ENCODE results near the gene PCTP.

Gene PCTP

DNA sequence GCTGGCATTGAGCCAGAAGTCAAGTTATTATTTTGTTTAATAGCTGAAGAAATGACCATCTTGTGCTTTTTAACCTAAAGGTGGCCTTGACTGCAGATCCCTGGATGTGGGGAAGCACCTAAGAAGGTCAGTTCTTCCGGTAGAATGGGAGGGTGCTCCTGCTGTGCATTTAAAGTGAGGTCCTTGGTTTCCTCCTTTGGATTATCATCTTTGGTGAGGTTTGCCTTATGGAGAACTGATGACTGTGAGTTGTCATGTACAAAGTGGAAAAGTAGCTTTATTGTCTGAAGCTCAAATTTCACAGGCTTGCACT lies 66.5 kb downstream of the PCTP start:
- TF ChIP-seq EZH2 (IDR thresholded peaks at IDR 0.05; ENCODE audit: borderline replicate concordance, low read length), result no peak
- TF ChIP-seq, protein P1, sequence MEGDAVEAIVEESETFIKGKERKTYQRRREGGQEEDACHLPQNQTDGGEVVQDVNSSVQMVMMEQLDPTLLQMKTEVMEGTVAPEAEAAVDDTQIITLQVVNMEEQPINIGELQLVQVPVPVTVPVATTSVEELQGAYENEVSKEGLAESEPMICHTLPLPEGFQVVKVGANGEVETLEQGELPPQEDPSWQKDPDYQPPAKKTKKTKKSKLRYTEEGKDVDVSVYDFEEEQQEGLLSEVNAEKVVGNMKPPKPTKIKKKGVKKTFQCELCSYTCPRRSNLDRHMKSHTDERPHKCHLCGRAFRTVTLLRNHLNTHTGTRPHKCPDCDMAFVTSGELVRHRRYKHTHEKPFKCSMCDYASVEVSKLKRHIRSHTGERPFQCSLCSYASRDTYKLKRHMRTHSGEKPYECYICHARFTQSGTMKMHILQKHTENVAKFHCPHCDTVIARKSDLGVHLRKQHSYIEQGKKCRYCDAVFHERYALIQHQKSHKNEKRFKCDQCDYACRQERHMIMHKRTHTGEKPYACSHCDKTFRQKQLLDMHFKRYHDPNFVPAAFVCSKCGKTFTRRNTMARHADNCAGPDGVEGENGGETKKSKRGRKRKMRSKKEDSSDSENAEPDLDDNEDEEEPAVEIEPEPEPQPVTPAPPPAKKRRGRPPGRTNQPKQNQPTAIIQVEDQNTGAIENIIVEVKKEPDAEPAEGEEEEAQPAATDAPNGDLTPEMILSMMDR (IDR thresholded peaks at IDR 0.05; ENCODE audit: low read length), result no peak

DNA sequence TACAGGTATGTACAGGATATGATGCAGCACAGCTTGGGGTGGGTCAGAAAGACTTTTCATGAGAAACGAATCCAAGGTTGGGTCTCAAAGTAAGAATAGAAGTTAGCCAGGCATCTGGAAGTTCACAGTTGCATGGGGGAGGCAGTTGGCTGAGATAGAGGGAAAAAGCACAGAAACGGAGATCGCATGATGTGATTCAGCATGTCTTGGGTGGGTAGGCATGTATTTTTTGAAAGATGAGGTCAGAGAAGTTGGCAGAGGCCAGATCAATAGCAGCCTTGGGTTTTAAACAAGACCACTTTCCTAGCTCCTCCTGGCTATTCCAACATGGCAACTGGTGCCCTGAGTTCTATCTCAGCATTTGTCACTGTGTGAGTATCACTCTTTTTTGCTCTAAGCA lies 67.2 kb downstream of the PCTP start:
- no peaks in the 10 kb centered on the region for H3F3A ChIP-seq (ENCODE audit: insufficient read depth, low read length)
- no peaks in the 10 kb centered on the region for H3K4me1 ChIP-seq (ENCODE audit: insufficient read depth, low read length, severe bottlenecking)
- no peaks in the 10 kb centered on the region for H3K9me3 ChIP-seq (ENCODE audit: low read length)
- no peaks in the 10 kb centered on the region for H3K79me2 ChIP-seq (ENCODE audit: insufficient read depth, low read length)
- H3K9me2 ChIP-seq (ENCODE audit: low read depth, low read length), result no peaks in the 10 kb centered on the region
- H2AFZ ChIP-seq (ENCODE audit: low read length), result no peak overlapping the region
- no peaks in the 10 kb centered on the region for H3K27me3 ChIP-seq (ENCODE audit: insufficient read depth, low read length)
- no peak overlapping the region for H3K9ac ChIP-seq (ENCODE audit: low read length)
- H3K4me2 ChIP-seq (ENCODE audit: low read length), result no peak overlapping the region
- no peaks in the 10 kb centered on the region for H3K36me3 ChIP-seq (ENCODE audit: insufficient read depth, low read length)
- TF ChIP-seq, protein P1 (IDR thresholded peaks at IDR 0.05; ENCODE audit: low read length), result no peak
- TF ChIP-seq EZH2 (IDR thresholded peaks at IDR 0.05; ENCODE audit: borderline replicate concordance, low read length), result no peak
- H3K4me3 ChIP-seq (ENCODE audit: low read depth, low read length, poor library complexity, severe bottlenecking), result no peak overlapping the region
- no peak overlapping the region for H3K27ac ChIP-seq (ENCODE audit: low read depth, low read length, poor library complexity, severe bottlenecking)
- no peaks in the 10 kb centered on the region for H4K20me1 ChIP-seq (ENCODE audit: insufficient read depth, low read length)

More for the DNA sequence above, 66.5 kb downstream of the PCTP start:
- Histone ChIP-seq H3K79me2 (ENCODE audit: insufficient read depth, low read length) (no peaks in the 10 kb centered on the region), H3K4me3 (ENCODE audit: low read depth, low read length, poor library complexity, severe bottlenecking) (no peak overlapping the region), H3K4me1 (ENCODE audit: insufficient read depth, low read length, severe bottlenecking) (no peaks in the 10 kb centered on the region), H3K36me3 (ENCODE audit: insufficient read depth, low read length) (no peaks in the 10 kb centered on the region), H3K4me2 (ENCODE audit: low read length) (no peak overlapping the region), H3K9me3 (ENCODE audit: low read length) (no peaks in the 10 kb centered on the region), H3K9me2 (ENCODE audit: low read depth, low read length) (no peaks in the 10 kb centered on the region), H2AFZ (ENCODE audit: low read length) (no peak overlapping the region), H3F3A (ENCODE audit: insufficient read depth, low read length) (no peaks in the 10 kb centered on the region), H3K27me3 (ENCODE audit: insufficient read depth, low read length) (no peaks in the 10 kb centered on the region), H3K9ac (ENCODE audit: low read length) (no peak overlapping the region), H3K27ac (ENCODE audit: low read depth, low read length, poor library complexity, severe bottlenecking) (no peak overlapping the region), H4K20me1 (ENCODE audit: insufficient read depth, low read length) (no peaks in the 10 kb centered on the region)

DNA sequence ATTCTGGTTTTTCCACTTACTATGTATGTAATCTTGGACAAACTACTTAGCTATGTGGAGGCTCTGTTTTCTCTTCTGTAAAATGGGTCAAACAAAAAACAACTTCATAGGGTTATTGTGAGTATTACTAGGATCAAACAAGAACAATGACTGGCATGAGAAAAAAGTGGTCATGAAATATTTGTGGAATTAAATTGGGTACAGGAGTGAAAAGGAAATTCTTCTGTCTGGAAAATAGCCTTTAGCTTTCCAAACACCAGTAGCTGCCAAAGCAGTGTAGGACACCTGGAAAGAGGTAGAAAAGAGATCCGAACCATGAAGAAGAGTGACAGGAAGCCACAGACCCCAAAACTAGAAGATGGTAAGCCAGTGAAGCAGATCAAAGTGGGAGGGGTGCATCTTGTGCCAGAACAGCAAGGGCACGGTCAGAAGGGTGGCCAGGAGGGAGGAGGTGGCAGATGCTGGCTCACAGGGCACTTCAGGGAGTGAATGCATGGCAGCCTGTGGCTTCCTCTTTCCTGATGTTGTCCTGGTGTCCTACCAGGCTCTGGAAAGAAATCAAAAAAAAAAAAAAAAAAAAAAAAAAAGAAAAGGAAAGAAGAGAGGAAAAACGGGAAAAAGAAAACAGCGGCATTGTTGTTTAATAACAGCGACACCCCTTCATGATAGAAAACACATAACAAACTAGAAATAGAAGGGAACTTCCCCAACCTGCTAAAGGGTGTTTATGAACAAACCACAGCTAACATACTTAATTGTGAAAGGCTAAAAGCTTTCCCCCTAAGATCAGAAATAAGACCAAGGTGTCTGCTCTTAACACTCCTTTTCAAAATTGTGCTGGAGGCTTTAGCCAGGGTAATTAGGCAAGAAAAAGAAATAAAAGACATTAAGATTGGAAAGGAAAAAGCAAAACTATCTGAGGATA lies 67.9 kb downstream of the PCTP start:
- H2AFZ ChIP-seq (ENCODE audit: low read length), result no peak overlapping the region
- no peaks in the 10 kb centered on the region for H3F3A ChIP-seq (ENCODE audit: insufficient read depth, low read length)
- no peaks in the 10 kb centered on the region for H3K9me3 ChIP-seq (ENCODE audit: low read length)
- no peaks in the 10 kb centered on the region for H3K27me3 ChIP-seq (ENCODE audit: insufficient read depth, low read length)
- no peaks in the 10 kb centered on the region for H3K9me2 ChIP-seq (ENCODE audit: low read depth, low read length)
- H3K9ac ChIP-seq (ENCODE audit: low read length), result no peak overlapping the region
- H3K36me3 ChIP-seq (ENCODE audit: insufficient read depth, low read length), result no peaks in the 10 kb centered on the region
- H3K4me2 ChIP-seq (ENCODE audit: low read length), result no peak overlapping the region
- no peaks in the 10 kb centered on the region for H3K79me2 ChIP-seq (ENCODE audit: insufficient read depth, low read length)
- no peak overlapping the region for H3K27ac ChIP-seq (ENCODE audit: low read depth, low read length, poor library complexity, severe bottlenecking)
- no peaks in the 10 kb centered on the region for H4K20me1 ChIP-seq (ENCODE audit: insufficient read depth, low read length)
- TF ChIP-seq, protein P1 (IDR thresholded peaks at IDR 0.05; ENCODE audit: low read length), result no peak
- no peak for TF ChIP-seq EZH2 (IDR thresholded peaks at IDR 0.05; ENCODE audit: borderline replicate concordance, low read length)
- H3K4me1 ChIP-seq (ENCODE audit: insufficient read depth, low read length, severe bottlenecking), result no peaks in the 10 kb centered on the region
- no peak overlapping the region for H3K4me3 ChIP-seq (ENCODE audit: low read depth, low read length, poor library complexity, severe bottlenecking)

Measured in OCI-LY1 (cell line).